Lung (tissue), 12 donors: ENCODE measurements around the gene FBXO2. TPM values are rescaled to one million over a fixed set of nuclear protein-coding genes. Genes with fewer than 3 reads are reported as not detected.
"Not testable (repeated sequence)": the region's sequence is repeated elsewhere in the genome, so short reads cannot be mapped to it uniquely, and the experiment has no call there.

Experiments used
- ATAC-seq: fragments of 200-7000 bp; cut with Tn5 transposase; one replicate; pipeline ENCODE4 v1.9.1; 2020; ENCODE audit warnings: moderate number of reproducible peaks; ENCODE audit not compliant: insufficient read depth, low FRiP score
- DNase-seq, 3 donors: peaks; one replicate each; pipeline ENCODE4 v3.0.0-alpha.2; 2013 to 2017
- H3K27ac ChIP-seq, 2 donors: one replicate each; pipeline ENCODE4 v1.5.1; 2013; ENCODE audit warnings: mild to moderate bottlenecking in 2 of 2, moderate library complexity in 2 of 2, control low read depth in 1 of 2, inconsistent platforms in 1 of 2, low read depth in 1 of 2, low read length in 1 of 2
- H3K27me3 ChIP-seq, 3 donors: one replicate each; pipeline ENCODE4 v1.5.1; 2013; ENCODE audit warnings: low read length in 2 of 3; ENCODE audit not compliant: control insufficient read depth in 3 of 3, insufficient read depth in 3 of 3
- H3K36me3 ChIP-seq, 4 donors: one replicate each; pipeline ENCODE4 v1.5.1; 2013; ENCODE audit warnings: low read length in 4 of 4, mild to moderate bottlenecking in 1 of 4, moderate library complexity in 1 of 4; ENCODE audit not compliant: control insufficient read depth in 4 of 4, insufficient read depth in 4 of 4
- H3K4me1 ChIP-seq, 5 donors: one replicate each; pipeline ENCODE4 v1.5.1; 2013; ENCODE audit warnings: low read length in 5 of 5, mild to moderate bottlenecking in 2 of 5, moderate library complexity in 1 of 5; ENCODE audit not compliant: control insufficient read depth in 5 of 5, insufficient read depth in 5 of 5
- H3K4me3 ChIP-seq: one replicate; pipeline ENCODE4 v1.5.1; 2013; ENCODE audit warnings: mild to moderate bottlenecking, control low read depth, moderate library complexity
- H3K9ac ChIP-seq, 2 donors: one replicate each; pipeline ENCODE4 v1.5.1; 2013; ENCODE audit warnings: low read length in 2 of 2, control low read depth in 1 of 2; ENCODE audit not compliant: insufficient read depth in 1 of 2
- H3K9me3 ChIP-seq, 4 donors: one replicate each; pipeline ENCODE4 v1.5.1; 2013; ENCODE audit warnings: low read length in 3 of 4, mild to moderate bottlenecking in 1 of 4, moderate library complexity in 1 of 4; ENCODE audit not compliant: control insufficient read depth in 4 of 4, insufficient read depth in 3 of 4
- WGBS, 2 donors: extraction: QIAGEN DNeasy Blood & Tissue Kit; methylation state at CpG; one replicate each; pipeline ENCODE4 v1.1.7; 2013; 5-methylcytosine and 5-hydroxymethylcytosine counted together
- polyA plus RNA-seq, 2 donors: library from polyadenylated mRNA; stranded (reverse); fragments of 200-250 nt; gene quantifications; one replicate each; pipeline ENCODE4 v1.2.1, GENCODE V29; 2013
- total RNA-seq, 2 donors: library from RNA; depleted of rRNA in 1 of 2; stranded (reverse); fragments of >200 nt in 1 of 2; gene quantifications; one replicate each; pipeline ENCODE4 v1.2.1, GENCODE V29; 2014 to 2021
- TF ChIP-seq, protein P1 (sequence below): IDR thresholded peaks from 2 replicates; pipeline ENCODE4 v1.5.1; 2012; ENCODE audit warnings: mild to moderate bottlenecking; ENCODE audit errors: control extremely low read depth, extremely low read depth
- donor health status: control.
- donor health status: control.
- donor health status: Bipolar disorder and iron deficiency.
- donor health status: healthy.
- donor health status: DM: yes; HTN: yes; CAD: no.

Gene FBXO2
- total and polyA plus RNA-seq, 4 donors = 0.20 to 12.5 (median 10.1) TPM

- H3K9ac ChIP-seq, H3K27me3 ChIP-seq, ATAC-seq, H3K9me3 ChIP-seq, H3K27ac ChIP-seq, H3K36me3 ChIP-seq, H3K4me3 ChIP-seq, H3K4me1 ChIP-seq: not testable (repeated sequence)
- WGBS, 2 donors = 53 to 55% methylated on average over 18 of the region's 18 CpGs
- TF ChIP-seq, protein P1, sequence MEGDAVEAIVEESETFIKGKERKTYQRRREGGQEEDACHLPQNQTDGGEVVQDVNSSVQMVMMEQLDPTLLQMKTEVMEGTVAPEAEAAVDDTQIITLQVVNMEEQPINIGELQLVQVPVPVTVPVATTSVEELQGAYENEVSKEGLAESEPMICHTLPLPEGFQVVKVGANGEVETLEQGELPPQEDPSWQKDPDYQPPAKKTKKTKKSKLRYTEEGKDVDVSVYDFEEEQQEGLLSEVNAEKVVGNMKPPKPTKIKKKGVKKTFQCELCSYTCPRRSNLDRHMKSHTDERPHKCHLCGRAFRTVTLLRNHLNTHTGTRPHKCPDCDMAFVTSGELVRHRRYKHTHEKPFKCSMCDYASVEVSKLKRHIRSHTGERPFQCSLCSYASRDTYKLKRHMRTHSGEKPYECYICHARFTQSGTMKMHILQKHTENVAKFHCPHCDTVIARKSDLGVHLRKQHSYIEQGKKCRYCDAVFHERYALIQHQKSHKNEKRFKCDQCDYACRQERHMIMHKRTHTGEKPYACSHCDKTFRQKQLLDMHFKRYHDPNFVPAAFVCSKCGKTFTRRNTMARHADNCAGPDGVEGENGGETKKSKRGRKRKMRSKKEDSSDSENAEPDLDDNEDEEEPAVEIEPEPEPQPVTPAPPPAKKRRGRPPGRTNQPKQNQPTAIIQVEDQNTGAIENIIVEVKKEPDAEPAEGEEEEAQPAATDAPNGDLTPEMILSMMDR = peak; percentile 98
- peak; percentile 66 to 79 (median 78) for DNase-seq
These were observed 11.7 kb downstream of the FBXO2 start for GRCh38 chr1:11642418-11643017.

- no peak overlapping the region for H3K9ac ChIP-seq
- no peaks in the 10 kb centered on the region for H3K9me3 ChIP-seq
- H3K4me3 ChIP-seq = no peak overlapping the region
- no peaks in the 10 kb centered on the region for H3K36me3 ChIP-seq
- DNase-seq (no peak), ATAC-seq (no peak)
- no peak overlapping the region for H3K27ac ChIP-seq
- H3K4me1 ChIP-seq = no peaks in the 10 kb centered on the region
- WGBS, 2 donors = 54 to 69% methylated on average over 5 of the region's 5 CpGs
- H3K27me3 ChIP-seq = peaks cover 0 to 3% (median 0%) of the 10 kb centered on the region in 3 donors
- TF ChIP-seq, protein P1 = no peak
These were observed 12.4 kb downstream of the FBXO2 start for GRCh38 chr1:11641776-11642305.

DNA sequence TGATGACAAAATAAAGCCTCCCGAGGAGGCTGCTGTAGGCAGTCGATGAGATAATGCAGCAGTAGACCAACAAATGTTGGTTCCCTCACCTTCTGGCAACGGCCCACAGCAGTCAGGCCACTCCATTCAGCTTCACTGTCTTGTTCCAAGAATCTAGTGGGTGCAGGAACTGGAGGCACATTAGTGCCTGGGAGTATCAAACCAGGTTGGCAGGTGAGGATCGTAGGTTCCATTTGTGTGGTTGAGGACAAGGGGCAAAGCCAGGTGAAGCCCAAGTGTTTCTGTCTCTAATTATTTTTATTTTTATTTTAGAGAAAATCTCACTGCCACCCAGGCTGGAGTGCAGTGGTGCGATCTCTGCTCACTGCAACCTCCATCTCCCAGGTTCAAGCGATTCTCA lies 13.3 kb downstream of the FBXO2 start:
- Histone ChIP-seq H3K4me3 (no peak overlapping the region), H3K27me3 (no peaks in the 10 kb centered on the region), H3K9ac (no peak overlapping the region), H3K27ac (no peak overlapping the region), H3K36me3 (no peaks in the 10 kb centered on the region), H3K4me1 (no peaks in the 10 kb centered on the region), H3K9me3 (no peaks in the 10 kb centered on the region)
- ATAC-seq (no peak), DNase-seq (no peak)
- TF ChIP-seq, protein P1 = no peak
- WGBS, 2 donors = 70 to 73% methylated on average over 6 of the region's 6 CpGs

- no peaks in the 10 kb centered on the region for H3K36me3 ChIP-seq
- no peaks in the 10 kb centered on the region for H3K4me1 ChIP-seq
- TF ChIP-seq, protein P1 = no peak
- no peak overlapping the region for H3K9ac ChIP-seq
- H3K9me3 ChIP-seq = no peaks in the 10 kb centered on the region
- no peak for ATAC-seq
- 69 to 76% methylated on average over 7 of the region's 7 CpGs for WGBS, 2 donors
- DNase-seq = no peak
- no peaks in the 10 kb centered on the region for H3K27me3 ChIP-seq
- H3K27ac ChIP-seq = no peak overlapping the region
- H3K4me3 ChIP-seq = no peak overlapping the region
These were observed 14.1 kb downstream of the FBXO2 start for GRCh38 chr1:11640101-11640500.
